OCI-LY7 (cell line): ENCODE results near the gene MYO9A.

Source experiments
- CTCF ChIP-seq: fragments of 200-600 bp; sonication (generic); conservative IDR thresholded peaks from 2 replicates; pipeline ENCODE4 v1.5.1; 2014; ENCODE audit warnings: mild to moderate bottlenecking, antibody characterized with exemption, low read length, moderate library complexity, mixed read lengths
- EZH2phosphoT487 ChIP-seq: fragments of 200-600 bp; sonication (generic); IDR thresholded peaks from 2 replicates; pipeline ENCODE4 v1.6.1; 2018; ENCODE audit warnings: low read depth, borderline replicate concordance, mild to moderate bottlenecking, mixed run types, antibody characterized with exemption, low read length, moderate library complexity, mixed read lengths

DNA sequence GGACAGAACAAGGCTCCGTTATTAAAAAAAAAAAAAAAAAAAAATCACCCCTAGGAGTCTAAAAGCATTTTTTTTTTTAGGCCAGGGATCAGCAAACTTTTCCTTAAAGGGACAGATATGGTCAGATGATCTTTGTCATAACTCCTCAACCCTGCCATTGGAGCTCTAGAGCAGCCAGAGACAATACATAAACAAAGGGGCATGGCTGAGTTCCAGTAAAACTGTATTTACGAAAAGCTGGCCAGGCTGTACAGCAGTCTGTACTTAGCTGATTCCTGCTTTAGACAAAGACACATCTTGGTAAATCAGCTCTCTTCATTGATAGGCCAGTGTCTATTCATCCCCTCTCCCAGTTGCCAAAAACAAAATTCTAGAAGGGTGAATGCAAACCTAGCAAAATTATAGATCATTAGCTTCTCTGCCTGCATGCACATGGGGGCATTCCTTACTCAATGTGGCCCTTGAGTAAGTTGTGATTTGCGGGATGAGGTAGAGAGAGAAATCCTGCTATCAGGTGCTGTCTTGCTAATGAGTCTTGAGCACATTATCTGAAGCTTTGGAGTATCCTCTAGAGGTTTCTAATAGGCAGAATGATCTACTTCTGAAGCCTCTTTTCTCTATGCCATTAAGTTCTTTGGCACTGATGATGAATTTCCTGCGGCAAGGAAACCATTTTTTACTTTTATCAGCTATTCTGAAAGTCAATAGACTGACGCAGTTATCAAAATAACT is 35.5 kb upstream of the MYO9A start:
- no peak for TF ChIP-seq CTCF
- TF ChIP-seq EZH2phosphoT487 = no peak
